Measurements from ENCODE around the gene LIAS. TPM values are rescaled to one million over a fixed set of nuclear protein-coding genes. Genes with fewer than 3 reads are reported as not detected.
"Not testable (repeated sequence)": the region's sequence is repeated elsewhere in the genome, so short reads cannot be mapped to it uniquely, and the experiment has no call there.

The LIAS gene
- total RNA-seq, 1 donor from 2014 or later = 35.0 TPM

DNA sequence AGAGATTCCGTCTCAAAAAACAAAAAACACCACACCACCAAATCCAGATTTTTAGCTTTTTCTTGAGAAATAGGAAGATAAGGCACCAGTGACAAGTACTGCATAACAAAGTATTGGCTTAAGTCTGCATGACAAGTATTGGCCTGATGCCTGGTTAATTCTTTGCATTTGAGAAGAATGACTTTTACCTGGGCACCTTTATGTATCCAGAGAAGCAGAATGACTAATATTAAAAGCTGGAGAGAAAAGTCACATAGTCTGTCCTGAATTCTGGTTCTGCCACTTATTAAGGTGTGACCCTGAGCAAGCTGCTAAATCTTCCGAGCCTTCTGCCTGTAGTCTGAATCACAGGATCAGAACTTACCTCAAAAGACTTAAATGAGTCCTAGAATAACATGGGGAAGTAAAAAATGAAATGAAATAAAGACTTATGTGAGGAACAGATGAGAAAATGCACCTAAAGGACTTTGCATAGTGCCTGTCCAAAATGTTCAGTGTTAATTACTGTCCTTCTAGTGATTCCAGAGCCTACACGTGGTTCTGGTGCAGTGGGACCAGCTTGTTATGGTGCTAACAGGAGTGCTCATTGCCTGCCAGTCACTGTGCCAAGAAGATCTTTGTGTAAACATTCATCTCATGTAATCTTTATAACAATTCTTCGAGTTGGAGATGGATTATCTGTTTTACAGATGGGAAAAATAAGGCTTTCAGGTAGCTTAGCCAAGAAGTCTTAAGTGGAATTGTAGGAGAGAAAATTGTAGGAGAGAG is 36.8 kb downstream of the LIAS start:
- Histone ChIP-seq H3K36me3 (peaks cover 27% of the 10 kb centered on the region), H3K4me3 (no peak overlapping the region), H3K9me3 (replicated peaks) (no peaks in the 10 kb centered on the region), H3K27me3 (ENCODE audit: low read depth) (no peaks in the 10 kb centered on the region), H3K27ac (replicated peaks) (no peak overlapping the region), H3K4me1 (no peaks in the 10 kb centered on the region)
- TF ChIP-seq, protein P1, sequence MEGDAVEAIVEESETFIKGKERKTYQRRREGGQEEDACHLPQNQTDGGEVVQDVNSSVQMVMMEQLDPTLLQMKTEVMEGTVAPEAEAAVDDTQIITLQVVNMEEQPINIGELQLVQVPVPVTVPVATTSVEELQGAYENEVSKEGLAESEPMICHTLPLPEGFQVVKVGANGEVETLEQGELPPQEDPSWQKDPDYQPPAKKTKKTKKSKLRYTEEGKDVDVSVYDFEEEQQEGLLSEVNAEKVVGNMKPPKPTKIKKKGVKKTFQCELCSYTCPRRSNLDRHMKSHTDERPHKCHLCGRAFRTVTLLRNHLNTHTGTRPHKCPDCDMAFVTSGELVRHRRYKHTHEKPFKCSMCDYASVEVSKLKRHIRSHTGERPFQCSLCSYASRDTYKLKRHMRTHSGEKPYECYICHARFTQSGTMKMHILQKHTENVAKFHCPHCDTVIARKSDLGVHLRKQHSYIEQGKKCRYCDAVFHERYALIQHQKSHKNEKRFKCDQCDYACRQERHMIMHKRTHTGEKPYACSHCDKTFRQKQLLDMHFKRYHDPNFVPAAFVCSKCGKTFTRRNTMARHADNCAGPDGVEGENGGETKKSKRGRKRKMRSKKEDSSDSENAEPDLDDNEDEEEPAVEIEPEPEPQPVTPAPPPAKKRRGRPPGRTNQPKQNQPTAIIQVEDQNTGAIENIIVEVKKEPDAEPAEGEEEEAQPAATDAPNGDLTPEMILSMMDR (IDR thresholded peaks at IDR 0.05; ENCODE audit: borderline replicate concordance) = no peak
- no peak for DNase-seq
- intact Hi-C loops (cut with micrococcal nuclease) = no loop called here

DNA sequence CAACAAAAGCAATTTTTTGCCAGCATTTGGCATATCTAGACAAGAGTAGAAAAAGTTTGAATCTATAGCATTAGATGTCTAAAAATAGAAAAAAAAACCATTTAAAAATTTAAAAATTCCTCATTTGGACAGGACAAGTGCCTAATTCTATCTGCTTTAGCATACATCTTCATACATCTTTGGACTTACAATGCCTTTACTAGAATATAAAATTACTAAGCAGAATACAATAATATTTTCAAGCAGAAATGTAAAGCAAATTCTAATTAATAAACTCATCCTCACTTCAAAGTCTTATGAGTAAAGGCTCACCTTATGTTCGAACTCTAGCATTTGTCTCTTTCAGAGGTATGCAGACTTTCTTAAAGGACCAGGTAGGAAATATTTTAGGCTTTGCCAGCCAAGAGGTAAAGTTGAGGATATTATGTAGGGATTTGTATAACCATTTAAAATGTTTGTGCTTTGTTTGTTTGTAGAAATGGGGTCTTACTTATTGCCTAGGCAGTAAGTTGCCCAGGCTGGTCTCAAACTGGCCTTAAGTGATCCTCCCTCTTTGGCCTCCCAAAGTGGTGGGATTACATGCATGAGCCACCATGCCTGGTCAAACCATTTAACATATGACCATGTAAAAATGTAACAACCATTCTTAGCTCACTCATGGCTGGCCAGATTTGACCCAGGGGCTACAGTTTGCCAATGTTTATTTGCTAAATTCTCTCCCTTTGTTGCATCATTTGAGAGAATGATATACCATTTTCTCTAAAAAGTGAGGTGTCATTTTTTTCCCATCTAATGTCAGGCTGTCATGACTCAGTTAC is 39.3 kb downstream of the LIAS start:
- Histone ChIP-seq H3K4me3 (no peak overlapping the region), H3K27ac (replicated peaks) (no peak overlapping the region), H3K4me1 (no peaks in the 10 kb centered on the region), H3K27me3 (ENCODE audit: low read depth) (no peaks in the 10 kb centered on the region), H3K36me3 (peaks cover 45% of the 10 kb centered on the region), H3K9me3 (replicated peaks) (no peaks in the 10 kb centered on the region)
- TF ChIP-seq, protein P1 (IDR thresholded peaks at IDR 0.05; ENCODE audit: borderline replicate concordance) = no peak
- intact Hi-C loops (cut with micrococcal nuclease) = no loop called here
- no peak for DNase-seq

DNA sequence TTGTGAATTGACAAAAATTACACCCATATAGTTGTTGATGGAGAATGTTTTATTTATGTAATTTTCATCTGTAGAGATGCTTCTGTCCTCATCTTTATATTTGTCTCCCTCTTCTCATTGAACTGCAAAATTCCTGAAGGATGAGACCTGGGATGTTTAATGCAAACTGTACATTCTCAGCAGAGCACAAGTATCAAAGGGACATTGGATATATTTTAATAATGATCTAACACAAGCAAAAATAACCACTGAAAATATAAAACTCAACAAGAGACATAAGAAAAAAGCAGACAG is 39.8 kb downstream of the LIAS start:
- H3K4me1 ChIP-seq = no peaks in the 10 kb centered on the region
- no peak overlapping the region for H3K27ac ChIP-seq (replicated peaks)
- TF ChIP-seq, protein P1 (IDR thresholded peaks at IDR 0.05; ENCODE audit: borderline replicate concordance) = no peak
- H3K9me3 ChIP-seq (replicated peaks) = no peaks in the 10 kb centered on the region
- no peaks in the 10 kb centered on the region for H3K27me3 ChIP-seq (ENCODE audit: low read depth)
- DNase-seq = no peak
- peaks cover 50% of the 10 kb centered on the region for H3K36me3 ChIP-seq
- H3K4me3 ChIP-seq = no peak overlapping the region
- intact Hi-C loops (cut with micrococcal nuclease) = no loop called here

DNA sequence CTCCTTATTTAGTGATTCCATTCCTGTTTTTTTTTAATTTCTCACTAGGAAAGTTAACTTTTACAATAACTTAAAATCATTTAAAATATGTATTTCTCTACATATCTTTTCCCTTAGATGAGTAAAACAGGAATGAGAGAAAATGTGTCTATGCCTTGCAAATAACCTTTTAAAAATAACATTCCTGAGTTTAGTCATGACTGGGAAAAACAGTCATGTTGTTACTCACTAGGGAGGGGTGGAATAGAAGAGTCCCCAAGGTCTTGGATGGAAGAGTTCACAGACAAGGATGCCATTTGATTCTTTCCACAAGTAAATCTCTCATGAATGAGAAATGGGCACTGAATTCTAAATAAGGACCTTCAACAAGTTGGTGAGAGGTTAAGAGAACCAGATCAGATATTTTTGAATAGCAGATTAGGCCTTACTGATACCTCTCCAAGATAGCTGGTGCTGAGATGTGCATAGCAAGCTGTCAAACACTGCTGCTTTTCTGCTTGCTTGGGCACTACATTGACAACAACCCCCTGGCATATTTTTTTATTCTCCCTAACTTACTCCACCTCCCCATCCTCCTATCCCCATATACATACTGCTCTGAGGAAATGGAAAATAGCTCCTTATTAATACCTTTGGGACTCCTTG is 43.3 kb downstream of the LIAS start:
- DNase-seq = no peak
- intact Hi-C loops (cut with micrococcal nuclease) = no loop called here
- Histone ChIP-seq H3K27me3 (ENCODE audit: low read depth) (no peaks in the 10 kb centered on the region), H3K4me1 (no peaks in the 10 kb centered on the region), H3K36me3 (peaks cover 85% of the 10 kb centered on the region), H3K27ac (replicated peaks) (peak overlapping the region; percentile 9), H3K4me3 (no peak overlapping the region), H3K9me3 (replicated peaks) (no peaks in the 10 kb centered on the region)
- TF ChIP-seq, protein P1 (IDR thresholded peaks at IDR 0.05; ENCODE audit: borderline replicate concordance) = no peak

DNA sequence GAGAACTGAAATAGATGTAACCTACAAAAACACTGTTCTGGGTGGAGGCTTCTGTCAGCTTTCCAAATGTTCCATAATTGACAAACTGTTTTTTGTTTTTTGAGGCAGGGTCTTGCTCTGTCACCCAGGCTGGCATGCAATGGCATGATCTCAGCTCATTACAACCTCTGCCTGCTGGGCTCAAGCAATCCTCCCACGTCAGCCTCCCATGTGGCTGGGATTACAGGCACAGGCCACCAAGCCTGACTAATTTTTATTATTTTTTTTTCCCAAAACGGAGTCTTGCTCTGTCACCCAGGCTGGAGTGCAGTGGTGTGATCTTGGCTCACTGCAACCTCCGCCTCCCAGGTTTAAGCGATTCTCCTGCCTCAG is 43.8 kb downstream of the LIAS start:
- DNase-seq; H3K9me3 ChIP-seq (replicated peaks); H3K4me3 ChIP-seq; H3K4me1 ChIP-seq; H3K27me3 ChIP-seq (ENCODE audit: low read depth); intact Hi-C loops (cut with micrococcal nuclease): not testable (repeated sequence)
- peak overlapping the region; percentile 13 for H3K27ac ChIP-seq (replicated peaks)
- peaks cover 90% of the 10 kb centered on the region for H3K36me3 ChIP-seq

Data from left ventricle myocardium inferior (tissue), 1 donor.